ENCODE measurements around the gene RGS12. TPM values are rescaled to one million over a fixed set of nuclear protein-coding genes. Genes with fewer than 3 reads are reported as not detected.

RGS12 gene
- polyA plus RNA-seq, 3 donors = 6.9 to 16.6 (median 16.3) TPM

- no peak overlapping the region for H3K27ac ChIP-seq (ENCODE audit: low read depth, low read length)
- 95 to 97% (median 97%) methylated on average over 13 of the region's 13 CpGs for WGBS, 3 donors
Measured at GRCh38 chr4:3314706-3315260, 22.0 kb downstream of the RGS12 start.

GRCh38 chr4:3315566-3315965, 22.7 kb downstream of the RGS12 start:
- H3K27ac ChIP-seq (ENCODE audit: low read depth, low read length) = no peak overlapping the region
- WGBS, 3 donors = 83 to 91% (median 85%) methylated on average over 7 of the region's 7 CpGs

GRCh38 chr4:3316146-3316545, 23.3 kb downstream of the RGS12 start:
- no peak overlapping the region for H3K27ac ChIP-seq (ENCODE audit: low read depth, low read length)
- WGBS, 3 donors = 93 to 96% (median 95%) methylated on average over 18 of the region's 18 CpGs

GRCh38 chr4:3317011-3317655, 24.3 kb downstream of the RGS12 start:
- no peak overlapping the region for H3K27ac ChIP-seq (ENCODE audit: low read depth, low read length)
- WGBS, 3 donors = 94 to 96% (median 95%) methylated on average over 42 of the region's 42 CpGs

- 92 to 93% (median 92%) methylated on average over 22 of the region's 22 CpGs for WGBS, 3 donors
- no peak overlapping the region for H3K27ac ChIP-seq (ENCODE audit: low read depth, low read length)
Measured at GRCh38 chr4:3317656-3318211, 24.9 kb downstream of the RGS12 start.

GRCh38 chr4:3318561-3319021, 25.8 kb downstream of the RGS12 start:
- WGBS, 3 donors = 80 to 94% (median 84%) methylated on average over 10 of the region's 10 CpGs
- H3K27ac ChIP-seq (ENCODE audit: low read depth, low read length) = no peak overlapping the region

- H3K27ac ChIP-seq (ENCODE audit: low read depth, low read length) = no peak overlapping the region
- 57 to 82% (median 72%) methylated on average over 21 of the region's 21 CpGs for WGBS, 3 donors
Measured at GRCh38 chr4:3320361-3321023, 27.7 kb downstream of the RGS12 start.

GRCh38 chr4:3321295-3321889, 28.6 kb downstream of the RGS12 start:
- WGBS, 3 donors = 65 to 80% (median 66%) methylated on average over 14 of the region's 14 CpGs

GRCh38 chr4:3322059-3322550, 29.3 kb downstream of the RGS12 start:
- WGBS, 3 donors = 68 to 84% (median 70%) methylated on average over 10 of the region's 10 CpGs
- no peak overlapping the region for H3K27ac ChIP-seq (ENCODE audit: low read depth, low read length)

More at GRCh38 chr4:3321295-3321889, 28.6 kb downstream of the RGS12 start:
- peak overlapping the region; percentile 20 for H3K27ac ChIP-seq (ENCODE audit: low read depth, low read length)

- WGBS, 3 donors = 89 to 96% (median 93%) methylated on average over 21 of the region's 21 CpGs
- H3K27ac ChIP-seq (ENCODE audit: low read depth, low read length) = no peak overlapping the region
Measured at GRCh38 chr4:3323071-3323481, 30.3 kb downstream of the RGS12 start.

GRCh38 chr4:3324093-3324815, 31.4 kb downstream of the RGS12 start:
- WGBS, 3 donors = 91 to 95% (median 94%) methylated on average over 18 of the region's 18 CpGs
- H3K27ac ChIP-seq (ENCODE audit: low read depth, low read length) = no peak overlapping the region

- whole genome bisulfite sequencing, 3 donors = 95 to 97% (median 95%) methylated on average over 10 of the region's 10 CpGs
- H3K27ac ChIP-seq (ENCODE audit: low read depth, low read length) = no peak overlapping the region
Measured at GRCh38 chr4:3328814-3329663, 36.2 kb downstream of the RGS12 start.

- WGBS, 3 donors = 79 to 83% (median 79%) methylated on average over 3 of the region's 3 CpGs
- H3K27ac ChIP-seq (ENCODE audit: low read depth, low read length) = no peak overlapping the region
Measured at GRCh38 chr4:3329887-3330286, 37.1 kb downstream of the RGS12 start.

- WGBS, 3 donors = 42 to 86% (median 78%) methylated on average over 5 of the region's 5 CpGs
- H3K27ac ChIP-seq (ENCODE audit: low read depth, low read length) = no peak overlapping the region
Measured at GRCh38 chr4:3330707-3331106, 37.9 kb downstream of the RGS12 start.

- 76 to 89% (median 76%) methylated on average over 23 of the region's 23 CpGs for WGBS, 3 donors
- H3K27ac ChIP-seq (ENCODE audit: low read depth, low read length) = no peak overlapping the region
Measured at GRCh38 chr4:3331511-3332394, 38.9 kb downstream of the RGS12 start.

- no peak overlapping the region for H3K27ac ChIP-seq (ENCODE audit: low read depth, low read length)
- 91 to 97% (median 92%) methylated on average over 9 of the region's 9 CpGs for WGBS, 3 donors
Measured at GRCh38 chr4:3332498-3332897, 39.7 kb downstream of the RGS12 start.

All from adipose tissue (tissue), 3 donors.